Neural crest cell (in vitro differentiated cells): ENCODE results near the gene TCF4. TPM values are rescaled to one million over a fixed set of nuclear protein-coding genes. Genes with fewer than 3 reads are reported as not detected.

Experiments
- DNase-seq: peaks from one replicate; pipeline ENCODE4 v3.0.0; 2021; ENCODE audit warnings: low read depth, mixed read lengths, low spot score
- H3K27ac Mint-ChIP-seq: one replicate; pipeline ENCODE4 v1.8.0; 2021; ENCODE audit warnings: mild to moderate bottlenecking, mixed read lengths; ENCODE audit not compliant: unreplicated experiment
- H3K27me3 Mint-ChIP-seq: 2 replicates; pipeline ENCODE4 v1.8.0; 2021; ENCODE audit warnings: low read depth, mild to moderate bottlenecking, mixed read lengths
- H3K36me3 Mint-ChIP-seq: 2 replicates; pipeline ENCODE4 v1.8.0; 2021; ENCODE audit warnings: low read depth, mild to moderate bottlenecking, mixed read lengths
- H3K4me1 Mint-ChIP-seq: 2 replicates; pipeline ENCODE4 v1.8.0; 2021; ENCODE audit warnings: mixed read lengths
- H3K4me3 Mint-ChIP-seq: one replicate; pipeline ENCODE4 v1.8.0; 2021; ENCODE audit warnings: mild to moderate bottlenecking, mixed read lengths
- H3K9me3 Mint-ChIP-seq: 2 replicates; pipeline ENCODE4 v1.8.0; 2021; ENCODE audit warnings: mixed read lengths
- CTCF ChIP-seq: fragments of 200-600 bp; sonication (generic); conservative IDR thresholded peaks from 2 replicates; pipeline ENCODE4 v1.5.0; 2021; ENCODE audit warnings: antibody characterized with exemption, mild to moderate bottlenecking
- total RNA-seq: library from RNA; stranded (reverse); gene quantifications from 2 replicates; pipeline ENCODE4 v1.2.1, GENCODE V29; 2021

Gene TCF4
- total RNA-seq, 1 donor from 2014 or later: 89.9 TPM

GRCh38 chr18:55552526-55553189, 35.3 kb downstream of the TCF4 start:
- H3K4me3 Mint-ChIP-seq: no peak overlapping the region
- H3K27me3 Mint-ChIP-seq: no peaks in the 10 kb centered on the region
- no peak for TF ChIP-seq CTCF
- H3K4me1 Mint-ChIP-seq: peaks cover 12% of the 10 kb centered on the region
- H3K36me3 Mint-ChIP-seq: peaks cover 11% of the 10 kb centered on the region
- DNase-seq: no peak
- no peak overlapping the region for H3K27ac Mint-ChIP-seq
- no peaks in the 10 kb centered on the region for H3K9me3 Mint-ChIP-seq

- H3K4me1 Mint-ChIP-seq: peaks cover 26% of the 10 kb centered on the region
These were observed 36.8 kb downstream of the TCF4 start for GRCh38 chr18:55551227-55551626.

GRCh38 chr18:55550471-55550870, 37.5 kb downstream of the TCF4 start:
- TF ChIP-seq CTCF: no peak
- peaks cover 26% of the 10 kb centered on the region for H3K4me1 Mint-ChIP-seq
- H3K9me3 Mint-ChIP-seq: no peaks in the 10 kb centered on the region
- H3K27me3 Mint-ChIP-seq: no peaks in the 10 kb centered on the region
- no peak overlapping the region for H3K27ac Mint-ChIP-seq
- H3K4me3 Mint-ChIP-seq: no peak overlapping the region
- DNase-seq: no peak
- peaks cover 8% of the 10 kb centered on the region for H3K36me3 Mint-ChIP-seq

More at GRCh38 chr18:55551227-55551626, 36.8 kb downstream of the TCF4 start:
- no peak for DNase-seq
- H3K9me3 Mint-ChIP-seq: no peaks in the 10 kb centered on the region
- peaks cover 8% of the 10 kb centered on the region for H3K36me3 Mint-ChIP-seq
- no peaks in the 10 kb centered on the region for H3K27me3 Mint-ChIP-seq
- TF ChIP-seq CTCF: no peak
- no peak overlapping the region for H3K4me3 Mint-ChIP-seq
- H3K27ac Mint-ChIP-seq: no peak overlapping the region

GRCh38 chr18:55549474-55550104, 38.4 kb downstream of the TCF4 start:
- no peak for DNase-seq
- Mint-ChIP-seq H3K4me3 (no peak overlapping the region), H3K36me3 (peaks cover 8% of the 10 kb centered on the region), H3K4me1 (peaks cover 23% of the 10 kb centered on the region), H3K27me3 (no peaks in the 10 kb centered on the region), H3K9me3 (no peaks in the 10 kb centered on the region), H3K27ac (no peak overlapping the region)
- no peak for TF ChIP-seq CTCF

- Mint-ChIP-seq H3K9me3 (no peaks in the 10 kb centered on the region), H3K4me1 (peaks cover 23% of the 10 kb centered on the region), H3K36me3 (peaks cover 8% of the 10 kb centered on the region), H3K27ac (no peak overlapping the region), H3K4me3 (no peak overlapping the region), H3K27me3 (no peaks in the 10 kb centered on the region)
- TF ChIP-seq CTCF: no peak
- no peak for DNase-seq
These were observed 40.3 kb downstream of the TCF4 start for GRCh38 chr18:55547705-55548056.
